ENCODE results near the gene COQ5. TPM values are rescaled to one million over a fixed set of nuclear protein-coding genes. Genes with fewer than 3 reads are reported as not detected.

COQ5 gene, protein sequence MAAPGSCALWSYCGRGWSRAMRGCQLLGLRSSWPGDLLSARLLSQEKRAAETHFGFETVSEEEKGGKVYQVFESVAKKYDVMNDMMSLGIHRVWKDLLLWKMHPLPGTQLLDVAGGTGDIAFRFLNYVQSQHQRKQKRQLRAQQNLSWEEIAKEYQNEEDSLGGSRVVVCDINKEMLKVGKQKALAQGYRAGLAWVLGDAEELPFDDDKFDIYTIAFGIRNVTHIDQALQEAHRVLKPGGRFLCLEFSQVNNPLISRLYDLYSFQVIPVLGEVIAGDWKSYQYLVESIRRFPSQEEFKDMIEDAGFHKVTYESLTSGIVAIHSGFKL
- 26.3 to 29.4 TPM (median 27.7 TPM) in 5 replicates for total RNA-seq (2022; extraction: Qiagen RNA extraction)

GRCh38 chr12:120528861-120529525, at the start of gene COQ5:
Gene COQ5, minus strand, starts transcription at chr12:120529158. Its CDS starts 17 bp downstream, at chr12:120529141.

DNA sequence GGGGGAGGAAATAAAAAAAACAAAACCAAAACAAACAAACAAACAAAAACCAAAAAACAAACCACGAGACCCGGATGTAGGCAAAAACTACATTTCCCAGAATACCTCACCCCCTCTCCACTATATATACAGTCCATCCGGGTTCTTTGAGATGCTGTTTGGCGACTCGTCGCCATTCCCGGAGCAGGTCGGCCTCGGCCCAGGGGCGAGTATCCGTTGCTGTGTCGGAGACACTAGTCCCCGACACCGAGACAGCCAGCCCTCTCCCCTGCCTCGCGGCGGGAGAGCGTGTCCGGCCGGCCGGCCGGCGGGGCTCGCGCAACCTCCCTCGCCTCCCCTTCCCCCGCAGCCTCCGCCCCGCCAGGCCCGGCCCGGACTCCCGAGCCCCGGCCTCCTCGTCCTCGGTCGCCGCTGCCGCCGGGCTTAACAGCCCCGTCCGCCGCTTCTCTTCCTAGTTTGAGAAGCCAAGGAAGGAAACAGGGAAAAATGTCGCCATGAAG, 5.3 kb upstream of the COQ5 start, which contains the start of gene RNF10:
Gene RNF10 (plus strand): TSS at position 154 of the 500 bp plus-strand sequence. CDS start 456 bp downstream, outside the sequence.

DNA sequence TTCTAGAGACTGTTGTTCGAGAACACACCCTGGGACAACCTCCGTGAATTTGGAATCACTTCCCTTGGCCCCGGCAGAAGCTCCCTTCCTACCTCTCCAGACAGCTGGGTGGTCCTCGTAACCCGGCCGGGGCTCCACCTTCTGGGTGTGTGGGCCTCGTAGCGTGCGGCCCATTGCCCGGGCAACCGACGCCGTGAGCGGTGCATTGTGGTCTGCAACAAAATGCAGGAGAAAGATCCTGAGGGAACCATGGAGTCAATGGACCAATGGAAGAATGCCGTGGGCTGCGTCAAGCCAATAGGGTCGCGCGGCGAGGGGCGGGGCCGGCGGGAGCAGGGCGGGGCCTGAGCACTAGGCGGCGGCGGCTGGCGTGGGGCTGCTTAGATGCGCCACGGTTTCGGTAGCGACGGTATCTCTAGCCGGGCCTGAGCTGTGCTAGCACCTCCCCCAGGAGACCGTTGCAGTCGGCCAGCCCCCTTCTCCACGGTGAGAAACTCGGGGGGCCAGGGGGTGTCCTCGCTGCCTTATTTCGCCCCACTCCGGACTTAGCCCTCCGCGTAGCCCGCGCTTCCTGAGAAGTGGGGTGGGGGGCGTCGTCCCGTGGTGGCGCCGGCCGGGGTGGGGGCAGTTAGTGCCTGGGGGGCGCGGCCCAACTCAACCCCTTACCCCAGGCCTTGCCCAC, 33.1 kb downstream of the COQ5 start, which contains the start of gene DYNLL1:
Gene DYNLL1 (plus strand): TSS at position 383 of the 682 bp plus-strand sequence. CDS start 309 bp downstream, outside the sequence.

DNA sequence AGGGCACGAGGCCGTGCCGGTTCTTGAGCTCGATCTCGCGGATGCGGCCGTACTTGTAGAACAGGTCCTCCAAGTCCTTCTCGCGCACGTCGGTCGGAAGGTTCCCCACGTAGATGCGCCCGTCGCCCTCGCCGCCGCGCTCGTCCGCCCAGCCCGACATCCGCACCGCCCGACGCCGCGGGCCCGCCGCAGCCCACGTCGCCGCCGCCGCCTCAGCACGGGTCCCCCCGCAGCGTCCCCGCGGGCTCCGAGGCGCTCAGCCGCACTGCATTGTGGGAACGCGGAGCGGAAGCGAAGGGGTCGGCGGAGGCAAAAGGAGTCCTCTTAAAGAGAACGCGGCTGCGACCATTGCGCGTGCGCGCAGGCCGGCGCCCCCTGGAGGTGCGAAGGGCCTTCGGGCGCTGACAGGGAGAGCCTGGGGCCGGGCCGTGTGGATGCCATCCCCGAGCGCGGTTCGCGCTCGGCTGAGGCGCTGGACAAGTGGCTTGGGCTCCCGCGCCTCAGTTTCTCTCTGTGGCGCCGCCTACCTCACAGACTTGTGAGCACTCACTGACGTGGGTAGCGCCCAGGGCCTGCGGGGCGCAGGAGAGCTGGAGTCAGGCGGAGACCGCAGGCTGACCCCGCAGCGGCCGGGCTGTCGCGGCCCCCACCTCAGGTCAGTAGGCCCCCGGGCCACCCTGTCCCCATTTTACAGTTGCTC, 59.4 kb downstream of the COQ5 start, which contains the start of gene SRSF9:
Gene SRSF9 (minus strand): TSS at position 299 of the 700 bp plus-strand sequence. CDS start 139 bp downstream, at position 160.

Other genes with a start within 250 kb of the COQ5 start
- gene RNU4-2, start 237.3 kb downstream of the COQ5 start, total RNA-seq (2022; extraction: Qiagen RNA extraction), result 10.8 to 65.1 TPM in 2 of 5 replicates, not detected in the others
- 97.7 TPM in 1 of 5 replicates, not detected in the others for gene RNU4-1, start 235.9 kb downstream of the COQ5 start, total RNA-seq (2022; extraction: Qiagen RNA extraction)
- gene SIRT4, start 226.8 kb downstream of the COQ5 start, total RNA-seq (2022; extraction: Qiagen RNA extraction), result 0.41 to 0.98 TPM (median 0.71 TPM) in 5 replicates
- gene PLA2G1B, start 201.4 kb downstream of the COQ5 start, total RNA-seq (2022; extraction: Qiagen RNA extraction), result 0.20 TPM in 1 of 5 replicates, not detected in the others
- gene MSI1, start 160.0 kb downstream of the COQ5 start, total RNA-seq (2022; extraction: Qiagen RNA extraction), result 1.0 to 1.5 TPM (median 1.3 TPM) in 5 replicates
- 674 to 853 TPM (median 841 TPM) in 5 replicates for gene COX6A1, start 91.0 kb downstream of the COQ5 start, total RNA-seq (2022; extraction: Qiagen RNA extraction)
- gene TRIAP1, start 82.8 kb downstream of the COQ5 start, total RNA-seq (2022; extraction: Qiagen RNA extraction), result 66.8 to 81.2 TPM (median 71.7 TPM) in 5 replicates
- gene GATC, start 82.7 kb downstream of the COQ5 start, total RNA-seq (2022; extraction: Qiagen RNA extraction), result 20.6 to 23.9 TPM (median 22.8 TPM) in 5 replicates
- 169 to 220 TPM (median 215 TPM) in 5 replicates for gene SRSF9, start 59.4 kb downstream of the COQ5 start, total RNA-seq (2022; extraction: Qiagen RNA extraction)
- gene DYNLL1, start 33.0 kb downstream of the COQ5 start, total RNA-seq (2022; extraction: Qiagen RNA extraction), result 572 to 625 TPM (median 592 TPM) in 5 replicates
- 86.9 to 105 TPM (median 96.6 TPM) in 5 replicates for gene RNF10, start 5.2 kb upstream of the COQ5 start, total RNA-seq (2022; extraction: Qiagen RNA extraction)
- gene POP5, start 52.2 kb upstream of the COQ5 start, total RNA-seq (2022; extraction: Qiagen RNA extraction), result 47.9 to 53.2 TPM (median 49.9 TPM) in 5 replicates
- gene CABP1, start 111.5 kb upstream of the COQ5 start, total RNA-seq (2022; extraction: Qiagen RNA extraction), result 0.15 to 0.40 TPM (median 0.25 TPM) in 5 replicates
- gene MLEC, start 158.0 kb upstream of the COQ5 start, total RNA-seq (2022; extraction: Qiagen RNA extraction), result 72.1 to 89.7 TPM (median 79.4 TPM) in 5 replicates
- 24.3 to 27.1 TPM (median 25.7 TPM) in 5 replicates for gene UNC119B, start 181.3 kb upstream of the COQ5 start, total RNA-seq (2022; extraction: Qiagen RNA extraction)
- 9.9 to 12.0 TPM (median 11.7 TPM) in 5 replicates for gene ACADS, start 196.7 kb upstream of the COQ5 start, total RNA-seq (2022; extraction: Qiagen RNA extraction)

Data from A549 treated with AZD2906 at 1 μM for 4 hours (cell line).